ENCODE measurements around the gene RAD9A.
A peak's percentile ranks its signal among the peaks of the same experiment; 100 is the strongest.

The RAD9A gene

DNA sequence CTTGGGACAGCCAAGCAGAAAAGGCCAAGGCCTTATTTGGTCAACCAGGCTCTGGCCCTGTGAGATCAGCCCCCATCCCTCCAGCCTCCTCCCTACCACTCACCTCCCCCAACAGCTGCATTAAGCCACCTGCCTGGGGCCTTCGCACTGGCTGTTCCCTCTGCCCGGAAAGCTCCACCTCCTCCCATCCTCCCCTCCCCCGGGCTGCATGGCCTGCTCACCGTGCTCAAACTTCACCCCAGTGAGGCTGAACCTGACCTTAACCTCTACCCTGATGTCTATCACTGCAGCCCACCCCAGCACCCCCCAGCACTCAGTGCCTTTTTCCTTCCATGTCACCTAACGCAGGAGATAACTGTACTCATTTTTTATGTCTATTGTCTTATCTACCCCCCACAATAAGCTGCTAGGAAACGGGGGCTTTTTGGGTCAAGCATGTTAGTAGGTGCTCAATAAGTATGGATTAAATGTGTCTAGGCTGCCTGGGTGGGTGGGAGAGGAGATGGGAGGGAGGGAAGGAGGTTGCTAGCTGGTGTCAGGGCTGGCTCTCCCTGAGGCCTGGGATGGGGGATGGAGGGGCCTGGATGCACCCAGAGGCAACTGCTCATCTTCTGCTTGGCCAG lies 44.8 kb downstream of the RAD9A start:
- no peak for TF ChIP-seq CTCF (IDR thresholded peaks at IDR 0.05)
- H3K4me3 ChIP-seq: no peak overlapping the region
- H3K36me3 ChIP-seq: peaks cover 20 to 99% (median 83%) of the 10 kb centered on the region in 3 donors
- H3K4me1 ChIP-seq: peaks cover 0 to 46% (median 28%) of the 10 kb centered on the region in 4 donors
- intact Hi-C loops (cut with DNase I; ENCODE audit: low total_unique reads): no loop called here
- H3K27ac ChIP-seq: peak overlapping the region; percentile 60 to 71
- no peaks in the 10 kb centered on the region for H3K9me3 ChIP-seq
- no peaks in the 10 kb centered on the region for H3K27me3 ChIP-seq
- peak in 1 of 2 donors; percentile 79 for DNase-seq

DNA sequence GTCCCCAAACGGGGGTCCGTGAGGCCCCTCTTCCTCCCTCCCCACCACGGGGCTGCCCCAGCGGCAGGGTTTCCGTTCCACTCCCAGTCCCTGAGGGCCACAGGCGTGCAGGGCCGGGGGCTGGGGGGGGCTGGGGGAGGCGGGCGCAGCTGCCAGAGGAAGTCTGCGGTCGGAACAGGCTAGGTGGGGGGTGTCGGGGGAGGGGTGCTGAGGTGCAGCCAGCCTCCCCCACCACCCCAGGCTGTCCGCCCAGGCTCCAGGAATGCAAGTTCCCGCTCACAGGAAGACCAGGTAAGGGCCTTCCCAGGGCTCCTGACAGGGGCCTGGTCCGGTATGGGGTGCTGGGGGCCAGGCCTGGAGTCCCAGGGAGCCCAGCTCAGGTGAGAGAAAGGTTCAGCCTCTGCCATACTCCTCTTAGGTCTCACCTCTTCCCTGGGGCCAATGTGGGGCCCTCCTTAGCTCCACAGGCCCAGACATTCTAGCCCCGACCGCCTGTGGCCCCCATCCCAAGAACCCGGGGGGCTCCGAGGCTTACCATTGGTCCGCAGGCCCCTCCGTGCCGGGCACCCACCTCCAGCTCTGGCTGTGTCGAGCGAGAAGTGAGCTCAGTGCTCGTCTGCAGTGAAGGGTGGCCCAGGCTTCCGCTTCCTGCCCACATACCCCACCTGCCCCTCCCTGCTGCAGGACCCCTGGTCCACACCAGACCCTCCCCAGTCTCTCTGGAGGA lies 45.5 kb downstream of the RAD9A start, which contains the start of gene PTPRCAP:
TSS of gene PTPRCAP (minus strand) at position 601 of the 727 bp plus-strand sequence. CDS start at position 538, 63 bp downstream.
- Histone ChIP-seq H3K9me3 (no peaks in the 10 kb centered on the region), H3K27ac (peak within 1 kb of the TSS; percentile 51 to 71), H3K36me3 (peaks cover 13 to 99% (median 79%) of the 10 kb centered on the region in 3 donors), H3K4me3 (no peak within 1 kb of the TSS), H3K4me1 (peaks cover 0 to 51% (median 32%) of the 10 kb centered on the region in 4 donors), H3K27me3 (no peaks in the 10 kb centered on the region)
- DNase-seq: no peak
- no peak for TF ChIP-seq CTCF (IDR thresholded peaks at IDR 0.05)
- intact Hi-C loops (cut with DNase I; ENCODE audit: low total_unique reads): no loop called here

GRCh38 chr11:67437809-67438157 lies 46.0 kb downstream of the RAD9A start:
- H3K27me3 ChIP-seq: no peaks in the 10 kb centered on the region
- H3K4me3 ChIP-seq: no peak overlapping the region
- TF ChIP-seq CTCF (IDR thresholded peaks at IDR 0.05): no peak
- peaks cover 7 to 95% (median 73%) of the 10 kb centered on the region in 3 donors for H3K36me3 ChIP-seq
- no peaks in the 10 kb centered on the region for H3K9me3 ChIP-seq
- peak overlapping the region in 1 of 2 donors; percentile 71 for H3K27ac ChIP-seq
- DNase-seq: no peak
- intact Hi-C loops (cut with DNase I; ENCODE audit: low total_unique reads): no loop called here
- peaks cover 0 to 56% (median 37%) of the 10 kb centered on the region in 4 donors for H3K4me1 ChIP-seq

DNA sequence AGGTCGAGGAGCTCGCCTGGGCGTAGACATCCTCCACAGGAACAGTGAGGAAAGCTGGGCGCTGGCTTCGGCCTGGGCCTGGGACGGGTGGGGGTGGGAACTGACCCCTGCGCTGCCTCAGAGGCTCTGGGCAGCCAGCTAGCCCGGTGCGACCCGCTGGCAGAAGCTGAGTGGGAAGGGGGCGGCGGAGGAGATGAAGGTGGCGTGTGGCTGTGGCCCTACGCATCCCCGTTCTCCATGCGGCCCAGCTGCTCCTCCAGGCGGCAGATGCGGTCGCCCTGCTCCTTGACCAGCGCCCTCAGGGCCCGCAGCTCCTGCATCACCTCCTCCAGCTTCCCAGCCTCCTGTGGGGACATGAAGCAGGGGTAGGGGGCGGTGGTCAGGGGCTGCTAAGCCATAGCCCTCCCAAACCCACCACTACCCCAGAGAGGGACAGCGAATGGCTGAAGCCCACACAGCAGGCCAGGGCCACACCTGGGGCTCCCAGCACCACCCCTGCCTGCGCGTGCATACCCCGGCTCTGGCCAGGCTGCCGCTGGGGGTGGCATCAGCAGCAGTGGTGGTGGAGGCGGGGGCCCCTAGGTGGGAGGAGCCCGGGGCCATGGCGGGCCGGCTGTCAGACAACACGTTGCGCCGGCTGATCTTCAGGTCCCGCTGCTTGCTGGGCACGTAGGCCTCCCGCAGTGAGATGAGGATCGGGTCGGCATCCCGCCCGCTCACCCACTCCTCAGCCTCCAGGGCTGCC lies 46.5 kb downstream of the RAD9A start:
- intact Hi-C loops (cut with DNase I; ENCODE audit: low total_unique reads): no loop called here
- H3K4me3 ChIP-seq: no peak overlapping the region

More for the DNA sequence above, 46.5 kb downstream of the RAD9A start:
- Histone ChIP-seq H3K27ac (peak overlapping the region; percentile 51 to 64), H3K9me3 (no peaks in the 10 kb centered on the region), H3K27me3 (no peaks in the 10 kb centered on the region), H3K4me1 (peaks cover 0 to 61% (median 37%) of the 10 kb centered on the region in 4 donors), H3K36me3 (peaks cover 2 to 89% (median 68%) of the 10 kb centered on the region in 3 donors)
- TF ChIP-seq CTCF (IDR thresholded peaks at IDR 0.05): no peak
- DNase-seq: no peak

Data from tibial artery (tissue), 4 donors.